Sigmoid colon (tissue), 7 donors: ENCODE results near the gene SWT1. TPM values are rescaled to one million over a fixed set of nuclear protein-coding genes. Genes with fewer than 3 reads are reported as not detected.

Experiments
- DNase-seq: peaks from one replicate; pipeline ENCODE4 v3.0.0-alpha.2; 2019
- H3K27ac ChIP-seq, 4 donors: fragments of 200-600 bp; sonication (generic); one replicate each; pipeline ENCODE4 v1.5.1; 2016 to 2019; ENCODE audit warnings: mild to moderate bottlenecking in 1 of 4
- H3K27me3 ChIP-seq, 3 donors: fragments of 200-600 bp; sonication (generic); one replicate each; pipeline ENCODE4 v1.5.1; 2019; ENCODE audit warnings: mild to moderate bottlenecking in 1 of 3
- H3K36me3 ChIP-seq, 4 donors: fragments of 200-600 bp; sonication (generic); one replicate each; pipeline ENCODE4 v1.5.1; 2016 to 2019
- H3K4me1 ChIP-seq, 4 donors: fragments of 200-600 bp; sonication (generic); one replicate each; pipeline ENCODE4 v1.5.1; 2017 to 2019
- H3K4me3 ChIP-seq, 4 donors: fragments of 200-600 bp; sonication (generic); one replicate each; pipeline ENCODE4 v1.5.1; 2017 to 2019; ENCODE audit warnings: mild to moderate bottlenecking in 2 of 4, moderate library complexity in 1 of 4
- H3K9me3 ChIP-seq, 4 donors: fragments of 200-600 bp in 3 of 4; sonication (generic) in 3 of 4; one replicate each; pipeline versions ENCODE4 v1.5.1 to v1.6.1; 2013 to 2019
- EP300 ChIP-seq, 4 donors: sonication (generic); formaldehyde crosslinking; IDR thresholded peaks; one replicate each; pipeline ENCODE4 v1.6.1; 2017; ENCODE audit warnings: antibody characterized with exemption in 4 of 4
- POLR2A ChIP-seq, 2 donors: fragments of 450-650 bp; IDR thresholded peaks; one replicate each; pipeline ENCODE4 v1.6.1; 2016; ENCODE audit warnings: antibody characterized with exemption in 2 of 2, mild to moderate bottlenecking in 2 of 2, moderate library complexity in 2 of 2
- POLR2AphosphoS5 ChIP-seq, 4 donors: sonication (generic); formaldehyde crosslinking; IDR thresholded peaks; one replicate each; pipeline ENCODE4 v1.6.1; 2017; ENCODE audit warnings: antibody characterized with exemption in 4 of 4
- WGBS, 2 donors: extraction: QIAGEN DNeasy Blood & Tissue Kit; methylation state at CpG; one replicate each; pipeline ENCODE4 v1.1.7; 2013; 5-methylcytosine and 5-hydroxymethylcytosine counted together
- intact Hi-C: fragments of 100-400 bp; cut with DNase I; formaldehyde crosslinking; loops from one replicate; pipeline ENCODE4 v1.15.1; 2023
- polyA plus RNA-seq, 3 donors: library from polyadenylated mRNA; stranded (reverse); fragments of 200-250 nt; gene quantifications; one replicate each; pipeline ENCODE4 v1.2.3, GENCODE V29; 2013
- small RNA-seq, 3 donors: library from RNA; depleted of rRNA; stranded (forward); fragments of <200 nt; gene quantifications; one replicate each; pipeline ENCODE3, GENCODE V24; 2016
- total RNA-seq, 4 donors: library from RNA; depleted of rRNA; stranded (reverse); fragments of >200 nt; gene quantifications; one replicate each; pipeline ENCODE4 v1.1.0, GENCODE V29; 2016
- TF ChIP-seq, protein P1 (sequence below), 4 experiments: fragments of 450-650 bp in 3 of 4; fragments of 200-600 bp in 1 of 4; IDR thresholded peaks; one replicate each; pipeline ENCODE4 v1.5.1; 2016 to 2019; ENCODE audit warnings: antibody characterized with exemption in 4 of 4, mild to moderate bottlenecking in 3 of 4, moderate library complexity in 2 of 4
- donor health status: healthy with polysubstance abuse.
- donor health status: Bipolar disorder and iron deficiency.
- donor health status: healthy.

Gene SWT1
- total and polyA plus RNA-seq, 7 donors: 2.2 to 12.7 (median 6.8) TPM

DNA sequence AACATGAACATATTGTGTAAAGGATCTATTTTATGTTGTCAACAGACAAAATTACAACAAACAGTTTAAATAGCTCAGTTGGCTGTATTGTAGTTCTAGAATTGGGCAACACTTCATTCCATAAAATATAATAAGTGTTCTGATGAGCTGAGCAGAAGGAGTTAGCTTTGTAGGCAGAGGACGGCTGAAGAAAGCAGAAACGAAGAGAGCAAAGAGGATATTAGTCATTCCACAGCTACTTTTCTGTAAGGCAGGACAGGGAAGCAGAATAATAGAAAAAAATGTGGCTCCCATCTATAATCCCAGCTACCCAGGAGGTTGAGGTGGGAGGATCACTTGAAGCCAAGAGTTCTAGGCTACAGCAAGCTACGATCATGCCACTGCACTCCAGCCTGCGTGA is 180.3 kb downstream of the SWT1 start:
- Histone ChIP-seq H3K4me1 (no peaks in the 10 kb centered on the region), H3K27me3 (no peaks in the 10 kb centered on the region), H3K4me3 (no peak overlapping the region), H3K27ac (no peak overlapping the region), H3K36me3 (no peaks in the 10 kb centered on the region), H3K9me3 (no peaks in the 10 kb centered on the region)
- intact Hi-C loops: no loop called here
- WGBS, 2 donors: 83 to 89% methylated on average over 4 of the region's 4 CpGs
- no peak for DNase-seq
- TF ChIP-seq POLR2AphosphoS5 (IDR thresholded peaks at IDR 0.05) (peak in 1 of 4 donors; percentile 18), POLR2A (IDR thresholded peaks at IDR 0.05) (no peak)

GRCh38 chr1:185338719-185339622 is 182.0 kb downstream of the SWT1 start:
- Histone ChIP-seq H3K9me3 (no peaks in the 10 kb centered on the region), H3K27ac (peak overlapping the region in 2 of 4 donors; percentile 20 to 38), H3K4me1 (no peaks in the 10 kb centered on the region), H3K4me3 (no peak overlapping the region), H3K27me3 (no peaks in the 10 kb centered on the region), H3K36me3 (no peaks in the 10 kb centered on the region)
- DNase-seq: no peak
- WGBS, 2 donors: 46 to 84% methylated on average over 8 of the region's 8 CpGs
- TF ChIP-seq POLR2AphosphoS5 (IDR thresholded peaks at IDR 0.05): no peak
- TF ChIP-seq EP300 (IDR thresholded peaks at IDR 0.05): no peak
- TF ChIP-seq, protein P1, sequence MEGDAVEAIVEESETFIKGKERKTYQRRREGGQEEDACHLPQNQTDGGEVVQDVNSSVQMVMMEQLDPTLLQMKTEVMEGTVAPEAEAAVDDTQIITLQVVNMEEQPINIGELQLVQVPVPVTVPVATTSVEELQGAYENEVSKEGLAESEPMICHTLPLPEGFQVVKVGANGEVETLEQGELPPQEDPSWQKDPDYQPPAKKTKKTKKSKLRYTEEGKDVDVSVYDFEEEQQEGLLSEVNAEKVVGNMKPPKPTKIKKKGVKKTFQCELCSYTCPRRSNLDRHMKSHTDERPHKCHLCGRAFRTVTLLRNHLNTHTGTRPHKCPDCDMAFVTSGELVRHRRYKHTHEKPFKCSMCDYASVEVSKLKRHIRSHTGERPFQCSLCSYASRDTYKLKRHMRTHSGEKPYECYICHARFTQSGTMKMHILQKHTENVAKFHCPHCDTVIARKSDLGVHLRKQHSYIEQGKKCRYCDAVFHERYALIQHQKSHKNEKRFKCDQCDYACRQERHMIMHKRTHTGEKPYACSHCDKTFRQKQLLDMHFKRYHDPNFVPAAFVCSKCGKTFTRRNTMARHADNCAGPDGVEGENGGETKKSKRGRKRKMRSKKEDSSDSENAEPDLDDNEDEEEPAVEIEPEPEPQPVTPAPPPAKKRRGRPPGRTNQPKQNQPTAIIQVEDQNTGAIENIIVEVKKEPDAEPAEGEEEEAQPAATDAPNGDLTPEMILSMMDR (IDR thresholded peaks at IDR 0.05): no peak
- TF ChIP-seq POLR2A (IDR thresholded peaks at IDR 0.05): no peak
- intact Hi-C loops: no loop called here

GRCh38 chr1:185341196-185341781 is 184.3 kb downstream of the SWT1 start:
- Histone ChIP-seq H3K27me3 (no peaks in the 10 kb centered on the region), H3K36me3 (no peaks in the 10 kb centered on the region), H3K9me3 (no peaks in the 10 kb centered on the region), H3K4me3 (no peak overlapping the region), H3K27ac (no peak overlapping the region), H3K4me1 (no peaks in the 10 kb centered on the region)
- intact Hi-C loops: no loop called here
- no peak for DNase-seq
- TF ChIP-seq, protein P1 (IDR thresholded peaks at IDR 0.05): no peak
- no peak for TF ChIP-seq POLR2A (IDR thresholded peaks at IDR 0.05)
- TF ChIP-seq EP300 (IDR thresholded peaks at IDR 0.05): no peak
- TF ChIP-seq POLR2AphosphoS5 (IDR thresholded peaks at IDR 0.05): no peak

Small RNAs within 50 kb of the gene (small RNA-seq; reads per million reads assigned to genes)
- gene RF00019: 0 reads per million in 3 donors

Other genes starting within 250 kb of the SWT1 start
- gene NIBAN1, start 182.7 kb upstream of the SWT1 start, total RNA-seq: 100 to 1,000 TPM; 311 to 384 (median 369) TPM
- gene NIBAN1, start 182.7 kb upstream of the SWT1 start, polyA plus RNA-seq: 10 to 100 TPM in 1 of 3 donors, 1 to 10 TPM in 2; 1.4 to 12.2 (median 8.4) TPM
- gene RNF2, start 111.6 kb upstream of the SWT1 start, total RNA-seq: 10 to 100 TPM; 11.1 to 17.1 (median 16.7) TPM
- 1 to 10 TPM; 6.0 to 6.7 (median 6.0) TPM for gene RNF2, start 111.6 kb upstream of the SWT1 start, polyA plus RNA-seq
- gene TRMT1L, start 214 bp upstream of the SWT1 start, total RNA-seq: 10 to 100 TPM in 3 of 4 donors, 1 to 10 TPM in 1; 6.9 to 18.6 (median 14.6) TPM
- gene TRMT1L, start 214 bp upstream of the SWT1 start, polyA plus RNA-seq: 1 to 10 TPM; 5.4 to 9.5 (median 9.2) TPM
- gene IVNS1ABP, start 160.1 kb downstream of the SWT1 start, total RNA-seq: 10 to 100 TPM; 29.8 to 36.0 (median 31.2) TPM
- 10 to 100 TPM; 49.4 to 85.9 (median 57.3) TPM for gene IVNS1ABP, start 160.1 kb downstream of the SWT1 start, polyA plus RNA-seq